Common myeloid progenitor, CD34-positive (primary cell): ENCODE measurements around the gene STK17A.

Experiments
- CTCF ChIA-PET: fragments of 350-600 bp; sonication (Branson Sonifier 250); formaldehyde crosslinking; loops from one replicate; lab custom pipeline; 2021; ENCODE audit warnings: antibody characterized with exemption; lab: Charles Lee
- POLR2A ChIA-PET: fragments of 350-600 bp; sonication (Branson Sonifier 250); formaldehyde crosslinking; loops from one replicate; lab custom pipeline; 2021; ENCODE audit warnings: antibody characterized with exemption; lab: Charles Lee
- DNase-seq, 3 donors: peaks; one replicate each; pipeline versions ENCODE4 v3.0.0 to v3.0.0-alpha.2; 2013
- H3K27ac ChIP-seq, 2 experiments: 1 replicate in 1 of 2; 2 replicates in 1 of 2; pipeline ENCODE4 v1.7.0; 2013; ENCODE audit warnings: inconsistent platforms in 2 of 2, low read length in 2 of 2, mild to moderate bottlenecking in 2 of 2, low read depth in 1 of 2, moderate library complexity in 1 of 2; ENCODE audit not compliant: severe bottlenecking in 2 of 2, insufficient read depth in 1 of 2, poor library complexity in 1 of 2
- H3K27me3 ChIP-seq, 5 experiments: replicated peaks in 2 of 5; 1 replicate in 3 of 5; 2 replicates in 2 of 5; pipeline versions ENCODE4 v1.6.1 to v1.7.0; 2013; ENCODE audit warnings: low read length in 4 of 5, mild to moderate bottlenecking in 2 of 5, moderate library complexity in 2 of 5, inconsistent platforms in 1 of 5; ENCODE audit not compliant: insufficient read depth in 5 of 5, control insufficient read depth in 4 of 5
- H3K36me3 ChIP-seq, 4 experiments: 1 replicate in 2 of 4; 2 replicates in 2 of 4; pipeline versions ENCODE4 v1.6.1 to v1.7.0; 2013; ENCODE audit warnings: low read length in 3 of 4, control low read depth in 1 of 4, mild to moderate bottlenecking in 1 of 4; ENCODE audit not compliant: control insufficient read depth in 4 of 4, insufficient read depth in 4 of 4
- H3K4me1 ChIP-seq, 4 experiments: 1 replicate in 3 of 4; 2 replicates in 1 of 4; pipeline versions ENCODE4 v1.6.1 to v1.7.1; 2013; ENCODE audit warnings: low read length in 3 of 4, mild to moderate bottlenecking in 3 of 4, control low read depth in 1 of 4, inconsistent platforms in 1 of 4, moderate library complexity in 1 of 4; ENCODE audit not compliant: control insufficient read depth in 4 of 4, insufficient read depth in 4 of 4; ENCODE audit errors: control extremely low read depth in 1 of 4
- H3K4me3 ChIP-seq, 7 experiments: 1 replicate in 4 of 7; 2 replicates in 3 of 7; pipeline versions ENCODE4 v1.5.1 to v1.7.0; 2013; ENCODE audit warnings: mild to moderate bottlenecking in 7 of 7, low read length in 6 of 7, moderate library complexity in 6 of 7, inconsistent platforms in 2 of 7, low read depth in 2 of 7, control low read depth in 1 of 7; ENCODE audit not compliant: insufficient read depth in 4 of 7, control insufficient read depth in 1 of 7; ENCODE audit errors: extremely low read depth in 1 of 7
- H3K9me3 ChIP-seq, 5 experiments: 1 replicate in 4 of 5; 2 replicates in 1 of 5; pipeline versions ENCODE4 v1.6.1 to v1.7.1; 2013; ENCODE audit warnings: low read length in 4 of 5, mild to moderate bottlenecking in 2 of 5, inconsistent platforms in 1 of 5, low read depth in 1 of 5, moderate library complexity in 1 of 5; ENCODE audit not compliant: control insufficient read depth in 4 of 5, insufficient read depth in 2 of 5; ENCODE audit errors: control extremely low read depth in 1 of 5
- WGBS: methylation state at CpG from one replicate; pipeline ENCODE4 v1.1.5; 2013; ENCODE audit not compliant: insufficient coverage; 5-methylcytosine and 5-hydroxymethylcytosine counted together

The STK17A gene

GRCh38 chr7:43538404-43538771 lies 44.5 kb upstream of the STK17A start:
- Histone ChIP-seq H3K9me3 (no peaks in the 10 kb centered on the region), H3K27ac (no peak overlapping the region), H3K36me3 (no peaks in the 10 kb centered on the region), H3K4me1 (no peaks in the 10 kb centered on the region), H3K4me3 (no peak overlapping the region), H3K27me3 (peaks cover 0 to 2% (median 0%) of the 10 kb centered on the region in 5 experiments)
- no peak for DNase-seq
- CTCF ChIA-PET = no interaction called here
- WGBS = 94% methylated on average over 2 of the region's 4 CpGs
- POLR2A ChIA-PET = no interaction called here

GRCh38 chr7:43540471-43540870 lies 42.4 kb upstream of the STK17A start:
- H3K9me3 ChIP-seq = no peaks in the 10 kb centered on the region
- no peaks in the 10 kb centered on the region for H3K36me3 ChIP-seq
- 93% methylated on average over 3 of the region's 3 CpGs for WGBS
- ChIA-PET CTCF (no interaction called here), POLR2A (no interaction called here)
- H3K27me3 ChIP-seq = peaks cover 0 to 2% (median 0%) of the 10 kb centered on the region in 5 experiments
- DNase-seq = peak in 1 of 3 donors; percentile 14
- no peaks in the 10 kb centered on the region for H3K4me1 ChIP-seq
- H3K27ac ChIP-seq = no peak overlapping the region
- no peak overlapping the region for H3K4me3 ChIP-seq

GRCh38 chr7:43542716-43543115 lies 40.2 kb upstream of the STK17A start:
- Histone ChIP-seq H3K4me3 (no peak overlapping the region), H3K9me3 (peaks cover 0 to 7% (median 0%) of the 10 kb centered on the region in 5 experiments), H3K36me3 (no peaks in the 10 kb centered on the region), H3K4me1 (no peaks in the 10 kb centered on the region), H3K27ac (no peak overlapping the region), H3K27me3 (peaks cover 0 to 2% (median 0%) of the 10 kb centered on the region in 5 experiments)
- DNase-seq = no peak
- no CpG with 5 or more reads among the region's 5 CpGs for WGBS
- POLR2A ChIA-PET = no interaction called here
- CTCF ChIA-PET = interaction anchor here (1.0 kb wide), 1 partner anchor 16 kb away, joined by 3 read pairs; no protein-coding TSS in a partner anchor

- Histone ChIP-seq H3K9me3 (peaks cover 0 to 7% (median 0%) of the 10 kb centered on the region in 5 experiments), H3K27me3 (peaks cover 0 to 2% (median 0%) of the 10 kb centered on the region in 5 experiments)
- POLR2A ChIA-PET = no interaction called here
These were observed 36.7 kb upstream of the STK17A start for GRCh38 chr7:43546231-43546630.

GRCh38 chr7:43550427-43550826 lies 32.5 kb upstream of the STK17A start:
- peaks cover 0 to 11% (median 1%) of the 10 kb centered on the region in 4 experiments for H3K4me1 ChIP-seq
- 96% methylated on average over 10 of the region's 16 CpGs for WGBS
- peaks cover 0 to 7% (median 0%) of the 10 kb centered on the region in 5 experiments for H3K9me3 ChIP-seq
- no peak overlapping the region for H3K27ac ChIP-seq
- no peaks in the 10 kb centered on the region for H3K27me3 ChIP-seq
- H3K36me3 ChIP-seq = no peaks in the 10 kb centered on the region
- CTCF ChIA-PET = interaction anchor here (0.9 kb wide), 1 partner anchor 12 kb away, joined by 4 read pairs; no protein-coding TSS in a partner anchor
- H3K4me3 ChIP-seq = no peak overlapping the region
- DNase-seq = no peak
- POLR2A ChIA-PET = no interaction called here

More at GRCh38 chr7:43546231-43546630, 36.7 kb upstream of the STK17A start:
- DNase-seq = no peak
- Histone ChIP-seq H3K27ac (no peak overlapping the region), H3K4me1 (no peaks in the 10 kb centered on the region), H3K4me3 (no peak overlapping the region), H3K36me3 (no peaks in the 10 kb centered on the region)
- CTCF ChIA-PET = interaction anchor here (1.6 kb wide), 1 partner anchor 12 kb away, joined by 4 read pairs; no protein-coding TSS in a partner anchor

- ChIA-PET POLR2A (no interaction called here), CTCF (no interaction called here)
- no peak for DNase-seq
- peaks cover 0 to 11% (median 1%) of the 10 kb centered on the region in 4 experiments for H3K4me1 ChIP-seq
- H3K9me3 ChIP-seq = peaks cover 0 to under 1% (median 0%) of the 10 kb centered on the region in 5 experiments
- no peaks in the 10 kb centered on the region for H3K36me3 ChIP-seq
- WGBS = 95% methylated on average over 7 of the region's 8 CpGs
- H3K4me3 ChIP-seq = no peak overlapping the region
- H3K27ac ChIP-seq = no peak overlapping the region
- H3K27me3 ChIP-seq = peaks cover 0 to 9% (median 0%) of the 10 kb centered on the region in 5 experiments
These were observed 30.8 kb upstream of the STK17A start for GRCh38 chr7:43552122-43552521.

GRCh38 chr7:43553999-43554398 lies 28.9 kb upstream of the STK17A start:
- Histone ChIP-seq H3K27me3 (peaks cover 0 to 10% (median 0%) of the 10 kb centered on the region in 5 experiments), H3K4me3 (no peak overlapping the region), H3K4me1 (peaks cover 0 to 11% (median 1%) of the 10 kb centered on the region in 4 experiments), H3K27ac (no peak overlapping the region), H3K9me3 (no peaks in the 10 kb centered on the region), H3K36me3 (no peaks in the 10 kb centered on the region)
- ChIA-PET CTCF (no interaction called here), POLR2A (no interaction called here)
- DNase-seq = peak in 2 of 3 donors; percentile 34 to 43
- no CpG with 5 or more reads among the region's 3 CpGs for WGBS
